LNCAP (cell line): ENCODE measurements around the gene FGL2.

Experiments
- TF ChIP-seq, protein P1 (sequence below): fragments of 450-650 bp; IDR thresholded peaks from 2 replicates; pipeline ENCODE4 v1.5.1; 2017; ENCODE audit warnings: mild to moderate bottlenecking

FGL2 gene

DNA sequence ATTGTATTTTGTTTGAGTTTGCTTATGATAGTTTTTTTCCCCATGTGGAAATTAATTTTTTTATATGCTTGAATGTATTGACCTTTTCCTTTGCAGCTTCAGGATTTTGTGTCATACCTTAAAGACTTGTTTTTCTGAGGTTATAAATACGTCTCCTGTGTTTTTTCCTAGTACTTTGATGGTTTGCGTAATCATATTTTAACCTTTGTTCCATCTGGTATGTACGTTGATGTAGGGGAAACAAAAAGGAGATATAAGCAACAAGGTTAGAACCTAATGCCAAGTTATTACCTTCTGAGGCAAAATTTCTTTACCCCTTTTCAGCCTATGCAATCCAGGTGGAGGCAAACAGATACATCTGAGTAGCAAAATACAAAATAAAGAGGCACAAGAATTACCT, 17.9 kb downstream of the FGL2 start:
- TF ChIP-seq, protein P1, sequence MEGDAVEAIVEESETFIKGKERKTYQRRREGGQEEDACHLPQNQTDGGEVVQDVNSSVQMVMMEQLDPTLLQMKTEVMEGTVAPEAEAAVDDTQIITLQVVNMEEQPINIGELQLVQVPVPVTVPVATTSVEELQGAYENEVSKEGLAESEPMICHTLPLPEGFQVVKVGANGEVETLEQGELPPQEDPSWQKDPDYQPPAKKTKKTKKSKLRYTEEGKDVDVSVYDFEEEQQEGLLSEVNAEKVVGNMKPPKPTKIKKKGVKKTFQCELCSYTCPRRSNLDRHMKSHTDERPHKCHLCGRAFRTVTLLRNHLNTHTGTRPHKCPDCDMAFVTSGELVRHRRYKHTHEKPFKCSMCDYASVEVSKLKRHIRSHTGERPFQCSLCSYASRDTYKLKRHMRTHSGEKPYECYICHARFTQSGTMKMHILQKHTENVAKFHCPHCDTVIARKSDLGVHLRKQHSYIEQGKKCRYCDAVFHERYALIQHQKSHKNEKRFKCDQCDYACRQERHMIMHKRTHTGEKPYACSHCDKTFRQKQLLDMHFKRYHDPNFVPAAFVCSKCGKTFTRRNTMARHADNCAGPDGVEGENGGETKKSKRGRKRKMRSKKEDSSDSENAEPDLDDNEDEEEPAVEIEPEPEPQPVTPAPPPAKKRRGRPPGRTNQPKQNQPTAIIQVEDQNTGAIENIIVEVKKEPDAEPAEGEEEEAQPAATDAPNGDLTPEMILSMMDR, result no peak

DNA sequence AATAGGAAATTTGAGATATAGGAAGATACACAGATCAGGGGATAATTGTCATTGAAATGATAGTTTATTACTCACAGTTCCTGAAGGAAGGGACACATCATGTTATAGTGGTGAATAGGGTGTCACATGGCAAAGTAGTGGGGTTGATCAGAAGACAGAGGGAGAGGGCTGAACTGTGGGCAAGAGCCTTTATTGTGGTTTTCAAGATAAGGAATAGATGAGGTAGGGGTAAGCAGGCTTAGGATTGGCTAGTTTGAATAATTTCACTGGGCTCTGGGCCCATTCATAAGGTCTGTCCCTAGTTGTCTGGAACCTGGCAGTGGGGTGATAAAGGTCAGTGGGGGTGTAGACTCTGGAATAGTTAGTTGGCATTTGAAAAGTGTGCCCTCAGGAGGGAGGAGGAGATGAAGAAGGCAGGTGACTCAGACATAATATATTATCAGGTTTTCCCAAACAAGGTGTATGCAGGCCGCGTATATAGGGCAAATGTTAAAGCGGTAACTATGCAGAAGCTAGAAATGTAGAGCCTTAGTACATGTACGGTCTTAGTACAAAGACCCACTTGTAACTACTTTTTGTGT, 18.5 kb downstream of the FGL2 start:
- TF ChIP-seq, protein P1, result no peak

DNA sequence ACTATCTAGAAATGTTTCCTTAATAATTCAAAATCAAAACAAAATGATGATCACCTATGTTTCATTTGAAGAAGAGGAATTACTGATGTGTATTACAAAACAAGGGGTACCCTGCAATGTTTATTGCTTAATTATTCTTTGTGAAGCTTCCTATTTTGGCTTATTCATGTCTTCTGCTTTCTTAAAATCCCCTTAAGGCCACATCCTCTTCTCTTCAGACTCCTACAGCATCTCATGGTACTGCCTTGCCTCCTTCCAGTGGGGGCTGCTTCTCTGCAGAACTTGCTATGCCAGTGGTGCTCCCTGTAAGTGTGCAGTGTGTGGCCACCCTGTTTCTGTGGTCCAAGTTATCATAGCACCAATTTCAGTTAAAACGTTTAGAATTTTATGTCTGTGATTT, 42.2 kb downstream of the FGL2 start:
- TF ChIP-seq, protein P1, result no peak
